K562 (cell line): ENCODE data around the gene ZNF77. TPM values are rescaled to one million over a fixed set of nuclear protein-coding genes. Genes with fewer than 3 reads are reported as not detected.
A peak's percentile ranks its signal among the peaks of the same experiment; 100 is the strongest.

Experiments
- CBFA2T2 ChIP-seq: fragments of 450-650 bp; conservative IDR thresholded peaks from 2 replicates; pipeline ENCODE4 v1.6.1; 2017; ENCODE audit warnings: mild to moderate bottlenecking
- CTCFL ChIP-seq: IDR thresholded peaks from 2 replicates; pipeline ENCODE4 v1.6.1; 2011; ENCODE audit warnings: borderline replicate concordance, low read depth, mild to moderate bottlenecking, moderate library complexity, low read length; ENCODE audit not compliant: insufficient read depth, poor library complexity, severe bottlenecking
- ESRRB ChIP-seq: fragments of 250-450 bp; sonication (Bioruptor Pico); IDR thresholded peaks from 2 replicates; pipeline ENCODE4 v1.5.0; 2020; ENCODE audit warnings: mild to moderate bottlenecking, moderate library complexity, borderline replicate concordance
- HMBOX1 ChIP-seq: sonication (generic); IDR thresholded peaks from 2 replicates; pipeline ENCODE4 v1.6.1; 2016
- L3MBTL2 ChIP-seq: fragments of 450-650 bp; IDR thresholded peaks from 2 replicates; pipeline ENCODE4 v1.6.1; 2016; ENCODE audit warnings: mild to moderate bottlenecking, moderate library complexity
- MBD2 ChIP-seq: sonication (generic); IDR thresholded peaks from 2 replicates; pipeline ENCODE4 v1.6.1; 2016; ENCODE audit warnings: low read depth, borderline replicate concordance
- PHF8 ChIP-seq: fragments of 200-600 bp; sonication (generic); IDR thresholded peaks from 2 replicates; pipeline ENCODE4 v1.6.1; 2012; ENCODE audit warnings: mixed run types, mild to moderate bottlenecking, inconsistent platforms, low read length, moderate library complexity, borderline replicate concordance
- POLR2G ChIP-seq: fragments of 200-400 bp; formaldehyde crosslinking; IDR thresholded peaks from 2 replicates; pipeline ENCODE4 v1.6.1; 2017; ENCODE audit warnings: low read depth, mild to moderate bottlenecking, antibody characterized with exemption, low read length, moderate library complexity
- POLR3G ChIP-seq: IDR thresholded peaks from 2 replicates; pipeline ENCODE4 v1.6.1; 2011; ENCODE audit not compliant: insufficient read length, insufficient replicate concordance; ENCODE audit errors: extremely low read depth
- SMAD4 ChIP-seq: fragments of 250-450 bp; sonication (Bioruptor Pico); conservative IDR thresholded peaks from 2 replicates; pipeline ENCODE4 v1.8.0; 2021; ENCODE audit warnings: inconsistent platforms, mild to moderate bottlenecking, moderate library complexity
- SOX6 ChIP-seq: fragments of 450-650 bp; IDR thresholded peaks from 2 replicates; pipeline ENCODE4 v1.6.1; 2014; ENCODE audit warnings: mild to moderate bottlenecking
- SP1 ChIP-seq: sonication (generic); formaldehyde crosslinking; IDR thresholded peaks from 2 replicates; pipeline ENCODE4 v1.8.1; 2022; ENCODE audit warnings: mild to moderate bottlenecking, missing genetic modification reagents
- ZFP36 ChIP-seq: fragments of 150-350 bp; IDR thresholded peaks from 2 replicates; pipeline ENCODE4 v1.6.1; 2018; ENCODE audit warnings: low read length, low read depth; ENCODE audit not compliant: partially characterized antibody
- ZNF311 ChIP-seq: fragments of 250-450 bp; sonication (Bioruptor Pico); IDR thresholded peaks from 2 replicates; pipeline ENCODE4 v1.4.0; 2020; ENCODE audit warnings: mild to moderate bottlenecking, moderate library complexity
- ZNF699 ChIP-seq: fragments of 250-450 bp; sonication (Bioruptor Pico); IDR thresholded peaks from 2 replicates; pipeline ENCODE4 v1.8.0; 2021; ENCODE audit warnings: mild to moderate bottlenecking, moderate library complexity; ENCODE audit not compliant: insufficient replicate concordance
- ZNF717 ChIP-seq: fragments of 250-450 bp; sonication (Bioruptor Pico); IDR thresholded peaks from 2 replicates; pipeline ENCODE4 v1.5.0; 2021
- polyA plus RNA-seq, 8 experiments: library from polyadenylated mRNA; depleted of rRNA in 4 of 8; stranded (reverse) in 5 of 8; unstranded in 3 of 8; fragments of >200 nt; fragmentation: Nextera tagmentation in 2 of 8; fragmentation: Illumina TruSeq in 1 of 8; extraction: Ambion mirVana in 2 of 8; extraction: Trizol in 1 of 8; gene quantifications; 2 replicates each; pipeline versions ENCODE4 v1.2.1 to v1.2.3, GENCODE V29; 2011 to 2014; ENCODE audit warnings: inconsistent platforms in 1 of 8, missing spikeins in 1 of 8
- total RNA-seq, 7 experiments: library from RNA; depleted of rRNA in 6 of 7; stranded (reverse); fragments of >200 nt in 6 of 7; fragmentation: Illumina TruSeq in 2 of 7; extraction: Trizol in 2 of 7; gene quantifications; 2 replicates each; pipeline versions ENCODE4 v1.2.1 to v1.2.3, GENCODE V29; 2011 to 2021; ENCODE audit warnings: low replicate concordance in 1 of 7
- TF ChIP-seq, protein P1 (sequence below): sonication (generic); formaldehyde crosslinking; IDR thresholded peaks from 2 replicates; pipeline ENCODE4 v1.8.1; 2023; ENCODE audit warnings: mild to moderate bottlenecking, missing genetic modification reagents
- TF ChIP-seq, protein P2 (sequence below), 3 experiments: IDR thresholded peaks in 2 of 3; conservative IDR thresholded peaks in 1 of 3; 2 replicates each; pipeline ENCODE4 v1.5.1; 2011 to 2012; ENCODE audit warnings: low read length in 3 of 3, mild to moderate bottlenecking in 3 of 3, control low read depth in 2 of 3, improper control_type of control experiment in 1 of 3, inconsistent platforms in 1 of 3, low read depth in 1 of 3, mixed read lengths in 1 of 3, moderate library complexity in 1 of 3; ENCODE audit not compliant: insufficient read depth in 2 of 3
- TF ChIP-seq, protein P3 (sequence below): fragments of 450-650 bp; IDR thresholded peaks from 2 replicates; pipeline ENCODE4 v1.6.1; 2014; ENCODE audit warnings: low read depth, mild to moderate bottlenecking, moderate library complexity, borderline replicate concordance

The ZNF77 gene
- total and polyA plus RNA-seq, 9 of the 15 experiments (the other 6 are each of a cell fraction or from before 2014, with no cell fraction given): 4.3 to 14.5 (median 7.7) TPM

DNA sequence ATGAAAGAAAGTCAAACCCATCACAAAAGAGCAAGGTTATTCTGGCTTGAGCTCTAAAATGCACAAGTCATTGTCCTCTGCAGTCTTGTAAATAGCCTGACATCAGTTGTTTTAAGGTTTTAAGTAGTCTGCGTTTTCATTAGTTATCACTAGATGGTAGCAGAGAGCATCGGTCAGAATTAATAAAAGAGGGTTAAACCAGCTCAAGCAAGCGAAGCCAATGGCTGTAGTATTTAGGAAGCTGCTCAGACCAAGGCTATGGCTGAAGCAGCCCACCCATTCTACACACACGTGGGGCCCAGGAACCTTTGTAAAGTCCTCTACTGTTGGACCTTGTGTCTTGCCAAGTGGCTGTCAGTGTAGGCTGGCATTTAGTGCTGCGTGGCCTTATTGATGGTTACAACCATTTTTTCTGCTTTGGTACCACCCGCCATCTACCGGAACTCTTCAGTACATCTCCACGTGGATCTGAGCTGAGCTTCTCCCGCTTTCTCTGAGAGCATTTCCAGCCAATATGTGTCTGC lies 57.3 kb downstream of the ZNF77 start (continued):
- TF ChIP-seq, protein P1, sequence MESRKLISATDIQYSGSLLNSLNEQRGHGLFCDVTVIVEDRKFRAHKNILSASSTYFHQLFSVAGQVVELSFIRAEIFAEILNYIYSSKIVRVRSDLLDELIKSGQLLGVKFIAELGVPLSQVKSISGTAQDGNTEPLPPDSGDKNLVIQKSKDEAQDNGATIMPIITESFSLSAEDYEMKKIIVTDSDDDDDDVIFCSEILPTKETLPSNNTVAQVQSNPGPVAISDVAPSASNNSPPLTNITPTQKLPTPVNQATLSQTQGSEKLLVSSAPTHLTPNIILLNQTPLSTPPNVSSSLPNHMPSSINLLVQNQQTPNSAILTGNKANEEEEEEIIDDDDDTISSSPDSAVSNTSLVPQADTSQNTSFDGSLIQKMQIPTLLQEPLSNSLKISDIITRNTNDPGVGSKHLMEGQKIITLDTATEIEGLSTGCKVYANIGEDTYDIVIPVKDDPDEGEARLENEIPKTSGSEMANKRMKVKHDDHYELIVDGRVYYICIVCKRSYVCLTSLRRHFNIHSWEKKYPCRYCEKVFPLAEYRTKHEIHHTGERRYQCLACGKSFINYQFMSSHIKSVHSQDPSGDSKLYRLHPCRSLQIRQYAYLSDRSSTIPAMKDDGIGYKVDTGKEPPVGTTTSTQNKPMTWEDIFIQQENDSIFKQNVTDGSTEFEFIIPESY (CRISPR knock-in tag): 0 out of 2 replicates have a peak, but pooled peaks have one; percentile 36
- TF ChIP-seq POLR2G: no peak
- TF ChIP-seq, protein P2, sequence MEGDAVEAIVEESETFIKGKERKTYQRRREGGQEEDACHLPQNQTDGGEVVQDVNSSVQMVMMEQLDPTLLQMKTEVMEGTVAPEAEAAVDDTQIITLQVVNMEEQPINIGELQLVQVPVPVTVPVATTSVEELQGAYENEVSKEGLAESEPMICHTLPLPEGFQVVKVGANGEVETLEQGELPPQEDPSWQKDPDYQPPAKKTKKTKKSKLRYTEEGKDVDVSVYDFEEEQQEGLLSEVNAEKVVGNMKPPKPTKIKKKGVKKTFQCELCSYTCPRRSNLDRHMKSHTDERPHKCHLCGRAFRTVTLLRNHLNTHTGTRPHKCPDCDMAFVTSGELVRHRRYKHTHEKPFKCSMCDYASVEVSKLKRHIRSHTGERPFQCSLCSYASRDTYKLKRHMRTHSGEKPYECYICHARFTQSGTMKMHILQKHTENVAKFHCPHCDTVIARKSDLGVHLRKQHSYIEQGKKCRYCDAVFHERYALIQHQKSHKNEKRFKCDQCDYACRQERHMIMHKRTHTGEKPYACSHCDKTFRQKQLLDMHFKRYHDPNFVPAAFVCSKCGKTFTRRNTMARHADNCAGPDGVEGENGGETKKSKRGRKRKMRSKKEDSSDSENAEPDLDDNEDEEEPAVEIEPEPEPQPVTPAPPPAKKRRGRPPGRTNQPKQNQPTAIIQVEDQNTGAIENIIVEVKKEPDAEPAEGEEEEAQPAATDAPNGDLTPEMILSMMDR (IDR thresholded peaks at IDR 0.05 in 2 of 3, conservative IDR thresholded peaks at IDR 0.05 in 1 of 3; ENCODE audit: insufficient read depth in 2 of 3, low read depth in 1 of 3, low read length in 3 of 3): peak; percentile 62 to 82 (median 73)
- TF ChIP-seq HMBOX1: peak; percentile 79
- TF ChIP-seq, protein P3, sequence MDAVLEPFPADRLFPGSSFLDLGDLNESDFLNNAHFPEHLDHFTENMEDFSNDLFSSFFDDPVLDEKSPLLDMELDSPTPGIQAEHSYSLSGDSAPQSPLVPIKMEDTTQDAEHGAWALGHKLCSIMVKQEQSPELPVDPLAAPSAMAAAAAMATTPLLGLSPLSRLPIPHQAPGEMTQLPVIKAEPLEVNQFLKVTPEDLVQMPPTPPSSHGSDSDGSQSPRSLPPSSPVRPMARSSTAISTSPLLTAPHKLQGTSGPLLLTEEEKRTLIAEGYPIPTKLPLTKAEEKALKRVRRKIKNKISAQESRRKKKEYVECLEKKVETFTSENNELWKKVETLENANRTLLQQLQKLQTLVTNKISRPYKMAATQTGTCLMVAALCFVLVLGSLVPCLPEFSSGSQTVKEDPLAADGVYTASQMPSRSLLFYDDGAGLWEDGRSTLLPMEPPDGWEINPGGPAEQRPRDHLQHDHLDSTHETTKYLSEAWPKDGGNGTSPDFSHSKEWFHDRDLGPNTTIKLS: peak; percentile 40; the same call in 1 of the 2 replicates
- no peak for TF ChIP-seq ZNF311
- TF ChIP-seq SOX6: peak; percentile 22; the same call in 1 of the 2 replicates
- no peak for TF ChIP-seq CBFA2T2
- no peak for TF ChIP-seq SMAD4 (CRISPR knock-in tag)
- no peak for TF ChIP-seq ESRRB (CRISPR knock-in tag)
- no peak for TF ChIP-seq PHF8
- TF ChIP-seq L3MBTL2: peak; percentile 97
- TF ChIP-seq MBD2: no peak
- TF ChIP-seq CTCFL: no peak
- TF ChIP-seq ZNF699 (CRISPR knock-in tag): no peak
- no peak for TF ChIP-seq ZFP36
- no peak for TF ChIP-seq POLR3G
- peak; percentile 51; the same call in 1 of the 2 replicates for TF ChIP-seq SP1 (CRISPR knock-in tag)
- TF ChIP-seq ZNF717 (CRISPR knock-in tag): no peak
